GM19193 (cell line): Measurements from ENCODE around the gene SPAG5.

Experiments used
- POLR2A ChIP-seq: IDR thresholded peaks from 4 replicates; pipeline ENCODE4 v1.6.1; 2011; ENCODE audit not compliant: insufficient read depth, insufficient read length; ENCODE audit errors: extremely low read depth

The SPAG5 gene

GRCh38 chr17:28598799-28599310, at the start of gene SPAG5:
Gene SPAG5, minus strand, starts transcription at chr17:28599025. Its CDS starts 79 bp downstream, at chr17:28598946.
- TF ChIP-seq POLR2A = peak; percentile 88

GRCh38 chr17:28646039-28646754, 47.4 kb upstream of the SPAG5 start:
- no peak for TF ChIP-seq POLR2A

GRCh38 chr17:28645576-28645939, 46.7 kb upstream of the SPAG5 start:
- no peak for TF ChIP-seq POLR2A

GRCh38 chr17:28644787-28645575, 46.2 kb upstream of the SPAG5 start, which contains the start of gene BLTP2:
Gene BLTP2, minus strand, starts transcription at chr17:28645158. Its CDS starts 102 bp downstream, at chr17:28645056.
- peak; percentile 87 for TF ChIP-seq POLR2A

GRCh38 chr17:28643983-28644786, 45.4 kb upstream of the SPAG5 start:
- no peak for TF ChIP-seq POLR2A

- no peak for TF ChIP-seq POLR2A
Measured at GRCh38 chr17:28641579-28641978, 42.8 kb upstream of the SPAG5 start.

GRCh38 chr17:28635506-28635905, 36.7 kb upstream of the SPAG5 start:
- TF ChIP-seq POLR2A = no peak

- no peak for TF ChIP-seq POLR2A
Measured at GRCh38 chr17:28634206-28634865, 35.5 kb upstream of the SPAG5 start.

- TF ChIP-seq POLR2A = no peak
Measured at GRCh38 chr17:28626818-28627217, 28.0 kb upstream of the SPAG5 start.

- TF ChIP-seq POLR2A = no peak
Measured at GRCh38 chr17:28624148-28624547, 25.3 kb upstream of the SPAG5 start.

- no peak for TF ChIP-seq POLR2A
Measured at GRCh38 chr17:28623696-28624095, 24.9 kb upstream of the SPAG5 start.

GRCh38 chr17:28622186-28622585, 23.4 kb upstream of the SPAG5 start:
- no peak for TF ChIP-seq POLR2A

- no peak for TF ChIP-seq POLR2A
Measured at GRCh38 chr17:28620010-28620409, 21.2 kb upstream of the SPAG5 start.

GRCh38 chr17:28618464-28618863, 19.6 kb upstream of the SPAG5 start:
- TF ChIP-seq POLR2A = no peak
